HG03439 (cell line): ENCODE data around the gene LIPI.
"Not testable (repeated sequence)": the region's sequence is repeated elsewhere in the genome, so short reads cannot be mapped to it uniquely, and the experiment has no call there.

ENCODE experiments used
- ATAC-seq: cut with Tn5 transposase; IDR thresholded peaks from one replicate; pipeline ENCODE4 v1.9.1; 2021; ENCODE audit warnings: mild to moderate bottlenecking, moderate library complexity; ENCODE audit not compliant: unreplicated experiment

The LIPI gene

DNA sequence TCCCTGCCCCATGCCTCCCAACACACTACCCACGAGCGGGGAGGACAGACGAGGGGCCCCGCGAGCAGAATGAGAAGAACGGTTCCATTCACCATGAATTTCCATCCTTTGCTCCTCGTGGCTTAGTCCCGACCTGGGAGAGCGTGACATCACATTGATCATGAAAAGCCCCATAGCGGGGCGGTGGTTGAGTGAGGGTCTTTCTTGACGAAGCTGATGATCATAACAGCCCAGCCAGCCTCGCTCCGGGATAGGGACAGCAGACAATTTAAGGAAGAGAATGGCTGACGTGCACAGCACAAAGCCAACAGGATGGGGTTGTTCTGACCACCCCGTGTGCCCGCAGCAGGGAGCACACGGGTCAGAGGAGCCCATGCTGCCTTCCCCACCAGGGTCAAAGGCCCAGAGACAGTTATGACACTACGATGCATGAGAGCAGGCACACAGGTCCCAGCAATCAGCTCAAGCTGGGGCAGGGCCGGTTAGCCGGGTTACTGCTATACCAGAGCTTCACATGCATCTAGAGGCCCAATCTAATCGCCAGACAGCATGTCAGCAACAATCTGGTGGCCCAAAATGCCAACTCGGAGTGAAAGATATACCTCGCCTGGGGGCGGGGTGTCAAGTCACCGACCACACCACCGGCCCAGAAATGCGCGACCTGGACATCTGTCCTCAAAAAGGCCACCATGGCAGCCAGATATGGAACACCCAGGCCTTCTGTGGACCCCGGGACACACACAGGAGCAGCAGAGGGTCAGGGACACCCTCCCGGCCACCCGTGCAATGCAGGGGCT lies 135.2 kb downstream of the LIPI start:
- no peak for ATAC-seq

GRCh38 chr21:14074177-14074576 lies 136.6 kb downstream of the LIPI start:
- no peak for ATAC-seq

DNA sequence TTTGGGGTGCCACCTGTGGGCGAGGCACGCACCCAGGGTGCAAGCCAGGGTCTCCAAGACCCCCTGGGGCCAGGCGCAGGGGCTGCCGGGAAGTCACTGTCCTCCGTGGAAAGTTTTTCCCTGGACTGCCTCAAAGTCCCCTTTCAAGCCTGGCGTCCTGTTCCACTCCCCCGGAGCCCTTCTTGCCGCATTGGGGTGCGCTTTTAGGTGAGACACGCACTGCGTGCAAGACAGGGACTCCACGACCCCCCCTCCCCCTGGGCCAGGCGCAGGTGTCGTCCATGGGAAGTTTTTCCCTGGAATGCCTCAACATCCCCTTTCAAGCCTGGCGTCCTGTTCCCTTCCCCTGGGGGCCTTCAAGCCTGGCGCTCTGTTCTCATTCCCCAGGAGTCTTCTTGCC lies 137.1 kb downstream of the LIPI start:
- ATAC-seq, result no peak

- no peak for ATAC-seq
Measured at GRCh38 chr21:14072761-14073535, 137.8 kb downstream of the LIPI start.

DNA sequence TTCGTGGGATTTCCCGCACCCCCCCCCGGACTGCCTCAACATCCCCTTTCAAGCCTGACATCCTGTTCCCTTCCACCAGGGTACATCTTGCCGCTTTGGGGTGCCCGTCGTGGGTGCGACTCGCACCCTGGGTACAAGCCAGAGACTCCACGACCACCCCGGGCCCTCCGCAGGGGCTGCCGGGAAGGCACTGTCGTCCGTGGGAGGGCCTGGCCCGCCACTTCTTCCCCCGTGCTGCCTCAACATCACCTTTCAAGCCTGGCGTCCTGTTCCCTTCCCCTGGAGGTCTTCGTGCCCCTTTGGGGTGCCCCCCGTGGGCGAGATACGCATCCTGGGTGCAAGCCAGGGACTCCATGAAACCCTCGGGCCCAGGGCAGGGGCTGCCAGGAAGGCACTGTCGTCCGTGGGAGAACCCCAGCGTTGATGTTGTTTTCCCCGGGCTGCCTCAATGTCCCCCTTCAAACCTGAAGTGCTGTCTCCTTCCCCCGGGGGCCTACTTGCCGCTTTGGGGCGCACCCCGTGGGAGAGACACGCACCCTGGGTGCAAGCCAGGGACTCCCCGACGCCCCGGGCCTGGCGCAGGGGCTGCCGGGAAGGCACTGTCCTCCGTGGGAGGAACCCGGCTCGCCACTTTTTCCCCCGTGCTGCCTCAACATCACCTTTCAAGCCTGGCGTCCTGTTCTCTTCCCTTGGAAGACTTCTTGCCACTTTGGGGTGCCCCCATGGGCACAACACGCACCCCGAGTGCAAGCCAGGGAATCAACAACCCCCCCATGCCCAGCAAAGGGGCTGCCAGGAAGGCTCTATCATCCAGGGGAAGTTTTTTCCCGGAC lies 138.6 kb downstream of the LIPI start:
- no peak for ATAC-seq

DNA sequence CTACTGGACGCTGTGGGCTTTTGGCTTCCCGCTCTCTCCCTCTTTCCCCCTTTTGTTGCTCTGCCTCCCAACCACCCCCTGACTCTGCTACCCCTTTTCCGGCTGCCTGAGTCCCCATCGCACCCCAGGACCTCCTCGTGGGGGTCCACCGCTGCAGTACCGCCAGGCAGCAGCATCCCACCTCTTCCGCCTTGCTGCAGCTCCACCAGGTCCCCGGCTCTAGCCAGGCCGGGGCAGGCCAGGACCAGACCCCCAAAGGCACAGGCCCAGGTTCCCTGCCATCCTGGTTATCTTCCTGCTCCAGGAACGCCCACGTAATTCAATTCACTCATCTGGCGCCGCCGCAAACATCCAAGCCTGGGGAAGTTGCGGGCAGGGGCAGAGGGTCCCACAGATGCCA lies 139.8 kb downstream of the LIPI start:
- no peak for ATAC-seq

- ATAC-seq, result no peak
Measured at GRCh38 chr21:14070049-14070893, 140.5 kb downstream of the LIPI start.

DNA sequence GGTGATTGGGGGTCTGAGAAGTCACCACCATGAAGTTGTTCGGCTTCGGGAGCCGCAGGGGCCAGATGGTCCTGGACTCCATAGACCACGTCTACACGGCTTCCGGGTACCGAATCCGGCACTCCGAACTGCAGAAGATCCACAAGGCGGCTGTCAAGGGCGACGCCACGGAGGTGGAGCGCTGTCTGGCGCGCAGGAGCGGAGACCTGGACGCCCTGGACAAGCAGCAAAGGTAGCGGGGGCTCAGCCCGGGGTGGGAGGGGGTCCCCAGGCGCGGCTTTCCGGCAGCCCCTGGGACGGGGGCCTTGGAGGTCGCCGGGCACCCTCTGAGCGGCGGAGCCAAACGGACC lies 146.5 kb downstream of the LIPI start:
- no peak for ATAC-seq

DNA sequence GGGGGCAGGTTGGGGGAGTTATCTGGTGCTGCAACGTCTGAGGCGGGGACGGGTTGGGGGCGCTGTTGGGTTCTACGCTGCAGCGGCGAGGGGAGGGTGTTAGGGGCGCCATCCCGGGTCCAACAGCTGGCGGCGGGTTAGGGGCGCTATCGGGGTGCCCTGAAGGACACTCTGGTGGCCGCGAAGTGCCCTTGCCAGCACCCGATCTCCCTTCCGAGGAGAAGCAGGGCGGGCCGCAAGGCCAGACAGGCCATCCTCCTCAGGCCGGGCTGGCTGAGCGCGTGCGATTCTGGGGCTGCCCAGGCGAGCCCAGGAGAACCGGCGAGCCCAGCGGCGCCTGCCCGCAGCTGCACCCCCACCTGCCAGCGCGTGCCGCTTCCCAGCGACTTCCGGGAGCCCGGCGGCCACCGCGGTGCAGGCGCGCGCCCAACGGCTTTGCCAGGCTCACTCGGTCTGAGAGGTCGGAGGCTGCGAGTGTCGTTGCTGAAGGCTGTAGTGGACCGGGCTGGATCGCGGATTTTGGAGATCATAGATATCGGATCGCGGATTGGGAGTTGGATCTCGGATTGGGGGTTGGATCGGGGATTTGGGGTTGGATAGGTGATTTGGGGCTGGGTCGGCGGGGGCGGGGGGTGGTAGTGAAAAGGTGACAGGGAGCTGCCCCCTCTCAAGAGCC lies 147.0 kb downstream of the LIPI start:
- not testable (repeated sequence) for ATAC-seq

DNA sequence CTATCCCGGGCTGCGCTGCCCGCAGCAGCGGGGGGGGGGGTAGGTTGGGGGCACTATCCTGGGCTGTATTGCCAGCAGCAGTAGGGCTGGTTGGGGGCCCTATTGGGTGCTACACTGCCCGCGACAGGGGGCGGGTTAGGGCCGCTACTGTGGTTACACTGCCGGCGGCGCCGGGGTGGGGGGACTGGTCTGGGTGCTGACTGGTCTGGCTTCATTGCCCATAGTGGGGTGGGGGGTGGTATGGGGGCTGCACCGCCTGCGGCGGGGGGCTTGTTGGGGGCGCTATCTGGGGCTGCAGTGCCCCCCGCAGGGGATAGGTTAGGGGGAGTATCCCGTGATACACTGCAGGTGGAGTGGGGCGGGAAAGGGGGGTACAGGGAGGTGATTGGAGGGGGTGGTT lies 148.1 kb downstream of the LIPI start:
- not testable (repeated sequence) for ATAC-seq

DNA sequence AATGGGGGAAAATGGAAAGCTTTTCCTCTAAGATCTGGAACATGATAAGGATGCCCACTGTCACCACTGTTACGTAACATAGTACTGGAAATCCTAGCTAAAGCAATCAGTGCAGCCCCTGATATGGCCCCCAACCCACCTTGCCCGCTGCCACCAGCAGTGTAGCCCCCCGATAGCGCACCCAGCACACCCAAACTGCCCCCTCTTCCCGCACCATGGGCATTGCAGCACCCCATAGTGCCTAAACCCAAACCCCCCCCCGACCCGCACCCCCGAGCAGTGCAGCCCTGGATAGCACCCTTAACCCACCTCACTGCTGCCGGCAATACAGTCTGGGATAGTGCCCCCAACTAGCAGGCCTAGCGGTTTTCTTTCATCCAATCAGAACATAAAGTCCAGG lies 148.9 kb downstream of the LIPI start:
- not testable (repeated sequence) for ATAC-seq

DNA sequence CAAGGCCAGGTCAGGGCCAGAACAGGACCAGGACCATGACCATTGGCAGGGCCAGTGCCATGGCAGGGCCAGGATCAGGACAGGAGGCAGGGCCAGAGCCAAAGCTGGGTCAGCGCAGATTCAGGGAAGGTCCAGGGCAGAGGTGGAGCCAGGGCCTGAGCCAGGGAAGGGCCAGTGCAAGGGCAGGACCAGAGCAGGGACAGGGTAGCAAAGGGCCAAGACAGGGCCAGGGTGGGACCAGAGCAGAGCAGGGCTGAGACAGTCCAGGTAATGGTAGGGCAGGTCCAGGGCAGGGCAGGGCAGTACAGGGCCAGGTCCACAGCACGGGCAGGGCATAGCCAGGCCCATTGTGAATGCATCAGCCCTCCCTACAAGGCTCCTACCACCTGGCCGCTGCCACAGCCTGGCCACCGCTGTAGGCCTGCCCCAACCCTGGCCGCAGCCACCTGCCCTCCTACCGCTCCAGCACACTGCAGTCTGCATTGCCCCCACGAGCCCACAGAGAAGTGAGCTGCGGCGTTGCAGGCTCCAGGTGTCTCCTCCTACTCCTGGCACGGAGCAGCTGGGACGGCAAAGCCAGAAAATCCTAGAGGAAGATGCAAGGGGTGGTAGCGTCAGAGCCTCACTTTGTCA lies 151.6 kb downstream of the LIPI start:
- ATAC-seq, result not testable (repeated sequence)
